Cardiac muscle cell (in vitro differentiated cells and primary cell): ENCODE results near the gene RFNG. TPM values are rescaled to one million over a fixed set of nuclear protein-coding genes. Genes with fewer than 3 reads are reported as not detected.

Source experiments
- DNase-seq, 2 donors: peaks; one replicate each; pipeline versions ENCODE4 v3.0.0 to v3.0.0-alpha.2; 2010 to 2017; ENCODE audit warnings: low read depth in 1 of 2, low spot score in 1 of 2
- H3K27ac ChIP-seq: fragments of 200-600 bp; sonication (generic); 2 replicates; pipeline ENCODE4 v1.5.1; 2016
- H3K27me3 ChIP-seq: fragments of 200-600 bp; sonication (generic); 2 replicates; pipeline ENCODE4 v1.6.0; 2016; ENCODE audit warnings: control low read depth
- H3K36me3 ChIP-seq: fragments of 200-600 bp; sonication (generic); 2 replicates; pipeline ENCODE4 v1.5.1; 2016; ENCODE audit warnings: control low read depth
- H3K4me1 ChIP-seq: fragments of 200-600 bp; sonication (generic); 2 replicates; pipeline ENCODE4 v1.8.1; 2017; ENCODE audit warnings: low read depth, mild to moderate bottlenecking, mixed run types
- H3K4me3 ChIP-seq: fragments of 200-600 bp; sonication (generic); 2 replicates; pipeline ENCODE4 v1.5.1; 2016; ENCODE audit warnings: mild to moderate bottlenecking
- H3K9me3 ChIP-seq: fragments of 200-600 bp; sonication (generic); 2 replicates; pipeline ENCODE4 v1.5.1; 2017; ENCODE audit warnings: low read depth, mild to moderate bottlenecking, control low read depth
- CTCF ChIP-seq: IDR thresholded peaks from 2 replicates; pipeline ENCODE4 v1.5.1; 2012; ENCODE audit warnings: low read depth, mild to moderate bottlenecking, low read length
- polyA plus RNA-seq: library from polyadenylated mRNA; unstranded; fragments of >200 nt; fragmentation: Nextera tagmentation; extraction: Ambion mirVana; gene quantifications from 2 replicates; pipeline ENCODE4 v1.2.1, GENCODE V29; 2016
- total RNA-seq: library from RNA; depleted of rRNA; stranded (reverse); fragments of >200 nt; gene quantifications from 2 replicates; pipeline ENCODE4 v1.2.3, GENCODE V29; 2016

RFNG gene
- total and polyA plus RNA-seq, 2 experiments from 2014 or later, result 94.6 to 98.3 TPM

GRCh38 chr17:82083533-82084359, 32.1 kb upstream of the RFNG start:
- Histone ChIP-seq H3K9me3 (no peaks in the 10 kb centered on the region), H3K27me3 (no peaks in the 10 kb centered on the region), H3K4me3 (no peak overlapping the region), H3K36me3 (peaks cover 84% of the 10 kb centered on the region), H3K27ac (no peak overlapping the region), H3K4me1 (no peaks in the 10 kb centered on the region)
- no peak for TF ChIP-seq CTCF
- DNase-seq, result no peak

- Histone ChIP-seq H3K36me3 (peaks cover 77% of the 10 kb centered on the region), H3K9me3 (no peaks in the 10 kb centered on the region), H3K4me1 (no peaks in the 10 kb centered on the region), H3K27ac (no peak overlapping the region), H3K4me3 (no peak overlapping the region), H3K27me3 (no peaks in the 10 kb centered on the region)
- TF ChIP-seq CTCF, result no peak
- no peak for DNase-seq
Measured at GRCh38 chr17:82083009-82083408, 31.4 kb upstream of the RFNG start.

GRCh38 chr17:82082456-82082855, 30.8 kb upstream of the RFNG start:
- H3K9me3 ChIP-seq, result no peaks in the 10 kb centered on the region
- H3K4me3 ChIP-seq, result no peak overlapping the region
- no peak for DNase-seq
- H3K4me1 ChIP-seq, result no peaks in the 10 kb centered on the region
- peaks cover 74% of the 10 kb centered on the region for H3K36me3 ChIP-seq
- no peak overlapping the region for H3K27ac ChIP-seq
- TF ChIP-seq CTCF, result no peak
- no peaks in the 10 kb centered on the region for H3K27me3 ChIP-seq

GRCh38 chr17:82081966-82082365, 30.4 kb upstream of the RFNG start:
- DNase-seq, result no peak
- no peak overlapping the region for H3K4me3 ChIP-seq
- no peaks in the 10 kb centered on the region for H3K9me3 ChIP-seq
- H3K27me3 ChIP-seq, result no peaks in the 10 kb centered on the region
- peaks cover 70% of the 10 kb centered on the region for H3K36me3 ChIP-seq
- no peak overlapping the region for H3K27ac ChIP-seq
- H3K4me1 ChIP-seq, result no peaks in the 10 kb centered on the region
- no peak for TF ChIP-seq CTCF

- Histone ChIP-seq H3K4me1 (no peaks in the 10 kb centered on the region), H3K27ac (no peak overlapping the region), H3K27me3 (no peaks in the 10 kb centered on the region), H3K36me3 (peaks cover 67% of the 10 kb centered on the region), H3K9me3 (no peaks in the 10 kb centered on the region), H3K4me3 (no peak overlapping the region)
- no peak for TF ChIP-seq CTCF
- no peak for DNase-seq
Measured at GRCh38 chr17:82081546-82081945, 29.9 kb upstream of the RFNG start.
